HG03442 (cell line): ENCODE measurements around the gene DAZ2.
"Not testable (repeated sequence)": the region's sequence is repeated elsewhere in the genome, so short reads cannot be mapped to it uniquely, and the experiment has no call there.

ENCODE experiments used
- ATAC-seq: cut with Tn5 transposase; IDR thresholded peaks from one replicate; pipeline ENCODE4 v1.9.1; 2021; ENCODE audit warnings: mild to moderate bottlenecking, moderate library complexity; ENCODE audit not compliant: unreplicated experiment

The DAZ2 gene, protein sequence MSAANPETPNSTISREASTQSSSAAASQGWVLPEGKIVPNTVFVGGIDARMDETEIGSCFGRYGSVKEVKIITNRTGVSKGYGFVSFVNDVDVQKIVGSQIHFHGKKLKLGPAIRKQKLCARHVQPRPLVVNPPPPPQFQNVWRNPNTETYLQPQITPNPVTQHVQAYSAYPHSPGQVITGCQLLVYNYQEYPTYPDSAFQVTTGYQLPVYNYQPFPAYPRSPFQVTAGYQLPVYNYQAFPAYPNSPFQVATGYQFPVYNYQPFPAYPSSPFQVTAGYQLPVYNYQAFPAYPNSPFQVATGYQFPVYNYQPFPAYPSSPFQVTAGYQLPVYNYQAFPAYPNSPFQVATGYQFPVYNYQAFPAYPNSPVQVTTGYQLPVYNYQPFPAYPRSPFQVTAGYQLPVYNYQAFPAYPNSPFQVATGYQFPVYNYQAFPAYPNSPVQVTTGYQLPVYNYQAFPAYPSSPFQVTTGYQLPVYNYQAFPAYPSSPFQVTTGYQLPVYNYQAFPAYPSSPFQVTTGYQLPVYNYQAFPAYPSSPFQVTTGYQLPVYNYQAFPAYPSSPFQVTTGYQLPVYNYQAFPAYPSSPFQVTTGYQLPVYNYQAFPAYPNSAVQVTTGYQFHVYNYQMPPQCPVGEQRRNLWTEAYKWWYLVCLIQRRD

DNA sequence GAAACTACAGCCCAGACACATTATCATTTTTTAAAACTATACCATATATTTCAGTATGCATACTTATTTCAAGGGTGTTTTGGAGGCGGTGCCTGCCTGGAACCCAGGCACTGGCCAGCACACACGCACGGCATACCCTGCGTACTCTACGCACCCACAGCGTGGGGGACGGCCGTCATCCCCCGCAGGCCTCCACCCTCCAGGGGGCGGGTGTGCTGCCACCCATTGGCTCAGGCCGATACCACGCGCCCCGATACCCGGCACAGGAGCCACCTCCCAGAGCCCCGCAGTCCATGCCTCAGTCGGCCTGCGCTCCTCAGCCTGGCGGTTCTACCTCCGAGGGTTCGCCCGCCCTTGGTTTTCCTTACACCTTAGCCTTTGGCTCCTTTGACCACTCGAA lies at the start of gene DAZ2:
Gene DAZ2, plus strand, starts transcription at position 301 of the 400 bp plus-strand sequence. CDS start 208 bp downstream, outside the sequence.
- not testable (repeated sequence) for ATAC-seq

DNA sequence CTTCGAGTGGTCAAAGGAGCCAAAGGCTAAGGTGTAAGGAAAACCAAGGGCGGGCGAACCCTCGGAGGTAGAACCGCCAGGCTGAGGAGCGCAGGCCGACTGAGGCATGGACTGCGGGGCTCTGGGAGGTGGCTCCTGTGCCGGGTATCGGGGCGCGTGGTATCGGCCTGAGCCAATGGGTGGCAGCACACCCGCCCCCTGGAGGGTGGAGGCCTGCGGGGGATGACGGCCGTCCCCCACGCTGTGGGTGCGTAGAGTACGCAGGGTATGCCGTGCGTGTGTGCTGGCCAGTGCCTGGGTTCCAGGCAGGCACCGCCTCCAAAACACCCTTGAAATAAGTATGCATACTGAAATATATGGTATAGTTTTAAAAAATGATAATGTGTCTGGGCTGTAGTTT lies 20.4 kb upstream of the DAZ2 start, which contains the start of gene DAZ1:
Gene DAZ1, minus strand, starts transcription at position 101 of the 400 bp plus-strand sequence. CDS start 208 bp downstream, outside the sequence.
- not testable (repeated sequence) for ATAC-seq

DNA sequence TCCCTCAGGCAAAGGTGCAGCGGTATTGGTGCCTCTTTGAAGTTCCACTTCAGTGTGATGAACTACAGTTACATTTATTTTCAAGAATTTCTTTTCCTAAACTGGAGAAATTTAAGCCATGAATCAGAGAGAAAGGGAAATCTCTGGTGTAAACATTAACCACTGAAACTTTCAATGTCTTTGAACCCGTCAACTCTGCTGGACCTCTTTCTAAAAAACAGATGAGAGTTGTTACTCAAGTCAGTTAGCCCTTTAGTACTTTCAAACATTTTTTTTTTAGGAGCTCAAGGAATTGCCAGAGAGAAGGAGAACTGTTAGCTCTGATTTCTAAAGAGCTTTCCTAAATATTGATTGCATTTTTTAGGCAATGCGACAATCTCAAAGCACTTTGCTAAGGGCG lies 11.9 kb upstream of the DAZ2 start:
- not testable (repeated sequence) for ATAC-seq

DNA sequence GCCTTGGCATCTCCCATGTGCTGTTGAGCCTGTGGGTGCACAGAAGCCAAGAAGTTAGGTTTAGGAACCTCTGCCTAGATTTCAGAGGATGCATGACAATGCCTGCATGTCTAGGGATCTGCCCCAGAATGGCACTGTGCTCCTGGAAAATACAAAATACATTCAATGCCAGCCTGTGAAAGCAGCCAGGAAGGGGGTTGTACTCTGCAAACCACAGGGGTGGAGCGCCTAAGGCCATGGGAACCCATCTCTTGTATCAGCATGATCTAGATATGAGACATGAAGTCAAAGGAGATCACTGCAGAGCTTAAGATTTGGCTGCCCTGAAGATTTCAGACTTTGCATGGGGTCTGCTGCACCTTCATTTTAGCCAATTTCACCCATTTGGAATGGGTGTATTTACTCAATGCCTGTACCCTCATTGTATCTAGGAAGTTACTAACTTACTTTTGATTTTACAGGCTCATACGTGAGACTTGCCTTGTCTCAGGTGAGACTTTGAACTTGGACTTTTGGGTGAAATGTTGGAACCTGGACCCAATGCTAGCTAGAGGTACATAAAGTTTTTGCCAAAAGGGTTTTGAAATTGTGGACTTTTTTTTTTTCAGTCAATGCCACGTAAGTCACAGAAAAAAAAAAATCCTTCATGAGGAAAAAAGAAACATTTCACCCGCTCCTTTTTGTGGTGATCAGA lies 9.4 kb upstream of the DAZ2 start:
- ATAC-seq, result not testable (repeated sequence)

DNA sequence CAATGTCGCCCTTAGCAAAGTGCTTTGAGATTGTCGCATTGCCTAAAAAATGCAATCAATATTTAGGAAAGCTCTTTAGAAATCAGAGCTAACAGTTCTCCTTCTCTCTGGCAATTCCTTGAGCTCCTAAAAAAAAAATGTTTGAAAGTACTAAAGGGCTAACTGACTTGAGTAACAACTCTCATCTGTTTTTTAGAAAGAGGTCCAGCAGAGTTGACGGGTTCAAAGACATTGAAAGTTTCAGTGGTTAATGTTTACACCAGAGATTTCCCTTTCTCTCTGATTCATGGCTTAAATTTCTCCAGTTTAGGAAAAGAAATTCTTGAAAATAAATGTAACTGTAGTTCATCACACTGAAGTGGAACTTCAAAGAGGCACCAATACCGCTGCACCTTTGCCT lies 8.7 kb upstream of the DAZ2 start:
- ATAC-seq, result not testable (repeated sequence)
